ENCODE data around the gene AOC1. TPM values are rescaled to one million over a fixed set of nuclear protein-coding genes. Genes with fewer than 3 reads are reported as not detected.
A peak's percentile ranks its signal among the peaks of the same experiment; 100 is the strongest.

The AOC1 gene
- total RNA-seq, 1 donor from 2014 or later, result 0.64 TPM

GRCh38 chr7:150874401-150875198, 22.3 kb downstream of the AOC1 start:
- peaks cover 5% of the 10 kb centered on the region for H3K4me1 ChIP-seq
- no peaks in the 10 kb centered on the region for H3K9me3 ChIP-seq
- ATAC-seq (no peak), DNase-seq (no peak)
- H3K27me3 ChIP-seq, result no peaks in the 10 kb centered on the region
- TF ChIP-seq CTCF (IDR thresholded peaks at IDR 0.05), result no peak
- intact Hi-C loops (cut with DNase I), result no loop called here
- H3K36me3 ChIP-seq, result no peaks in the 10 kb centered on the region
- no peak overlapping the region for H3K27ac ChIP-seq
- no peak overlapping the region for H3K4me3 ChIP-seq

- intact Hi-C loops (cut with DNase I), result no loop called here
- Histone ChIP-seq H3K36me3 (no peaks in the 10 kb centered on the region), H3K4me1 (peaks cover 5% of the 10 kb centered on the region), H3K27me3 (no peaks in the 10 kb centered on the region), H3K4me3 (no peak overlapping the region), H3K27ac (no peak overlapping the region), H3K9me3 (peaks cover 7% of the 10 kb centered on the region)
- ATAC-seq, result no peak
- no peak for DNase-seq
- TF ChIP-seq CTCF (IDR thresholded peaks at IDR 0.05), result no peak
These were observed 23.5 kb downstream of the AOC1 start for GRCh38 chr7:150875791-150876190.

- peaks cover 5% of the 10 kb centered on the region for H3K4me1 ChIP-seq
- DNase-seq (no peak), ATAC-seq (peak; percentile 90)
- H3K27me3 ChIP-seq, result no peaks in the 10 kb centered on the region
- no peak overlapping the region for H3K27ac ChIP-seq
- no peaks in the 10 kb centered on the region for H3K36me3 ChIP-seq
- peak; percentile 52 for TF ChIP-seq CTCF (IDR thresholded peaks at IDR 0.05)
- intact Hi-C loops (cut with DNase I), result no loop called here
- no peak overlapping the region for H3K4me3 ChIP-seq
- H3K9me3 ChIP-seq, result peaks cover 14% of the 10 kb centered on the region
These were observed 24.7 kb downstream of the AOC1 start for GRCh38 chr7:150876817-150877526.

GRCh38 chr7:150877536-150877935, 25.2 kb downstream of the AOC1 start:
- Histone ChIP-seq H3K27ac (no peak overlapping the region), H3K4me1 (peaks cover 5% of the 10 kb centered on the region), H3K4me3 (no peak overlapping the region), H3K27me3 (no peaks in the 10 kb centered on the region), H3K9me3 (peaks cover 14% of the 10 kb centered on the region), H3K36me3 (no peaks in the 10 kb centered on the region)
- intact Hi-C loops (cut with DNase I), result no loop called here
- ATAC-seq (no peak), DNase-seq (no peak)
- TF ChIP-seq CTCF (IDR thresholded peaks at IDR 0.05), result no peak

GRCh38 chr7:150879345-150879744, 27.0 kb downstream of the AOC1 start:
- Histone ChIP-seq H3K27ac (no peak overlapping the region), H3K36me3 (no peaks in the 10 kb centered on the region), H3K27me3 (no peaks in the 10 kb centered on the region), H3K4me3 (no peak overlapping the region), H3K9me3 (peaks cover 19% of the 10 kb centered on the region), H3K4me1 (peaks cover 5% of the 10 kb centered on the region)
- ATAC-seq (no peak), DNase-seq (no peak)
- no peak for TF ChIP-seq CTCF (IDR thresholded peaks at IDR 0.05)
- intact Hi-C loops (cut with DNase I), result no loop called here

Measured in upper lobe of right lung (tissue), 1 donor.